ENCODE results near the gene NCKAP5L. TPM values are rescaled to one million over a fixed set of nuclear protein-coding genes. Genes with fewer than 3 reads are reported as not detected.

NCKAP5L gene, protein sequence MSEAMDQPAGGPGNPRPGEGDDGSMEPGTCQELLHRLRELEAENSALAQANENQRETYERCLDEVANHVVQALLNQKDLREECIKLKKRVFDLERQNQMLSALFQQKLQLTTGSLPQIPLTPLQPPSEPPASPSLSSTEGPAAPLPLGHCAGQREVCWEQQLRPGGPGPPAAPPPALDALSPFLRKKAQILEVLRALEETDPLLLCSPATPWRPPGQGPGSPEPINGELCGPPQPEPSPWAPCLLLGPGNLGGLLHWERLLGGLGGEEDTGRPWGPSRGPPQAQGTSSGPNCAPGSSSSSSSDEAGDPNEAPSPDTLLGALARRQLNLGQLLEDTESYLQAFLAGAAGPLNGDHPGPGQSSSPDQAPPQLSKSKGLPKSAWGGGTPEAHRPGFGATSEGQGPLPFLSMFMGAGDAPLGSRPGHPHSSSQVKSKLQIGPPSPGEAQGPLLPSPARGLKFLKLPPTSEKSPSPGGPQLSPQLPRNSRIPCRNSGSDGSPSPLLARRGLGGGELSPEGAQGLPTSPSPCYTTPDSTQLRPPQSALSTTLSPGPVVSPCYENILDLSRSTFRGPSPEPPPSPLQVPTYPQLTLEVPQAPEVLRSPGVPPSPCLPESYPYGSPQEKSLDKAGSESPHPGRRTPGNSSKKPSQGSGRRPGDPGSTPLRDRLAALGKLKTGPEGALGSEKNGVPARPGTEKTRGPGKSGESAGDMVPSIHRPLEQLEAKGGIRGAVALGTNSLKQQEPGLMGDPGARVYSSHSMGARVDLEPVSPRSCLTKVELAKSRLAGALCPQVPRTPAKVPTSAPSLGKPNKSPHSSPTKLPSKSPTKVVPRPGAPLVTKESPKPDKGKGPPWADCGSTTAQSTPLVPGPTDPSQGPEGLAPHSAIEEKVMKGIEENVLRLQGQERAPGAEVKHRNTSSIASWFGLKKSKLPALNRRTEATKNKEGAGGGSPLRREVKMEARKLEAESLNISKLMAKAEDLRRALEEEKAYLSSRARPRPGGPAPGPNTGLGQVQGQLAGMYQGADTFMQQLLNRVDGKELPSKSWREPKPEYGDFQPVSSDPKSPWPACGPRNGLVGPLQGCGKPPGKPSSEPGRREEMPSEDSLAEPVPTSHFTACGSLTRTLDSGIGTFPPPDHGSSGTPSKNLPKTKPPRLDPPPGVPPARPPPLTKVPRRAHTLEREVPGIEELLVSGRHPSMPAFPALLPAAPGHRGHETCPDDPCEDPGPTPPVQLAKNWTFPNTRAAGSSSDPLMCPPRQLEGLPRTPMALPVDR (N-terminal part only)
- 21.3 TPM for total RNA-seq

DNA sequence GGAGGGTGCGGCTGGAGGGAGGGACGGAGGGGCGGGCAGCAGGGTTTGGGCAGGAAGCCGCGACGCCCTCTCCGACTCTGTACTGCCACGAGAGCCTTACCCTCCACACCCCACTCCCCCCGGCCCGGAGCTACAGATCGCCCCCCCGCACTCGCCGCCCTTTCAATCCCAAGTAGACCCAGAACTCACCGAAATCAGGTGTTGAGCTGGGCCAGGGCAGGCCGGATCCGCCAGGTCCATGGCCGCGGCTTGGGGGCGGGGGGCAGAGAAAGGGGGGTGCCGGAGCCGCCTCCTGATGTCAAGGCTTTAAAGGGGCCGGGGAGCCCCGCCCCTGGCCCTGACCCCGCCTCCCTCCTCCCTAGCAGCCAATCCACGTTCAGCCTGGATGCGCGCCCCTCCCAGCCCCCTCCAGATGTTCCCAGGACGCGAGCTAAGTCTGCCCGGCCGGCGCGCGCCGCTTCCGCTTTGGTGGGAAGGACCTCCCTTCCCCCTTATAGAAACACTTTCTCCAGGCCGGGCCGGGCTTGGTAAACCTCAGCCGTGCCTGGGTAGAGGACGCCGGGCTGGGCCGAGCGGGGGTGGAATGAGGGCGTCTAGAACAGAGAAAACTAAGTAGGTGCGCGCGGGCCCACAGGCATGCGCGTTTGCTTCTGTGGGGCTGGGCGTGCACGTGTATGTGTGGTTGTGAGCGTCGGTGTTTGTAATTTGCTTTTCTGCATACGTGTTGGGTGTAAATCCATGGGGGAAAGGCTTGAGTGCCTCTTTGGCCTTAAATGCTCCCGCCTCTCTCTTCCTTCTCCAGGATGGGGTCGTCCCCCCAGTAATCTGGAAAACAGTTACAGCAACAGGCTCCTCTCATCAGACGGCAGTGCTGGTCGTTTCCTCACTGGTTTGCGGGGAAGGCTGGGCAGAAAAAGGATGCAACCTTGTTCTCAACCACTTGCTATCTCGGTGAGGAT is at the start of gene NCKAP5L:
TSS of gene NCKAP5L (minus strand) at position 281 of the 959 bp plus-strand sequence. CDS start 24,369 bp downstream, outside the sequence.

DNA sequence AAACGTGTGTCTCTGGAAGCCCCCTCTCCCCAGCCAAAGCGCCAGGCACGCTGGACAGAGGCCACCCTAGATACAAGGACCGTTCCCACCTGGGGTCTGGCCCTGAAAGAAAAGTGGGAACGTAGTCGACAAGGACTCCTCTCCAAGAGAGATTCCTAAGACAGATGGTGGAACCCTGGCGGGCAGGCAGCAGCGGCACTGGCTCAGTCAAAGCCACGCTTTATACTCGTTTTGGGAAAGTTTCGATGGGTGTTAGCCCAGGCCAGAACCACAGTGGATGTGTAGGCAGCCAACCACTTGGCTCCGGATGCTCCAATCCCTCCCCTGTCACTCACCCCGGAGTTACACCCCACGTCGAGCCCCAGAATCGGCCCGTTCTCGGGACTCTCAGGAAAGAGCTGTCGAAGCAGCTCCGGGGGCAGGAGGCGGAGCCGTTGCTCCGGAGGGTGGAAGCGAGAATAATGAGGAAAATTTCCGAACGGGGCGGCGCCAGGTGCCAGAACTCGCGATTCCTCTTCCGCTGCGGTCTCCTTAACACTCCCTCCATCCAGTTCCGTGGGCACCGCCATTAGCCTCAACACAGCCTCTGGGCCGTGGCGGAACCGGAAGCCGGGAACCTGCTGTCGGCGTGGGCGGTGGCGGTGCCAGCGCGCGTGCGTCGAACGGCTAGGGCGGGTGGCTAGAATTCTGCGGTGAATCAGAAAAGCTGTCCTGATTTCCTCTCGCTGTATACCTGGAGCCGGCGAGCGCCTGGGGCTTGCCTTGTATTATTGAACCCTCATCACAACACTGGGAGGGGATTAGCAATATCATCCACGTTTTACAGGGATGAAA is 14.5 kb upstream of the NCKAP5L start, which contains the start of gene BCDIN3D:
TSS of gene BCDIN3D (minus strand) at position 588 of the 834 bp plus-strand sequence. CDS start at position 569, 19 bp downstream.

Small RNA genes within 50 kb of the gene (small RNA-seq; reads per million reads assigned to genes)
- not detected for gene LSM6P2 (ENCODE audit: low replicate concordance)

Other genes with a start within 250 kb of the NCKAP5L start
- gene FAM186B, start 222.8 kb downstream of the NCKAP5L start, total RNA-seq = 0.47 TPM
- gene PRPF40B, start 204.9 kb downstream of the NCKAP5L start, total RNA-seq = 22.2 TPM
- gene FMNL3, start 121.0 kb downstream of the NCKAP5L start, total RNA-seq = 53.1 TPM
- 437 TPM for gene TMBIM6, start 86.9 kb downstream of the NCKAP5L start, total RNA-seq
- 5.1 TPM for gene BCDIN3D, start 14.7 kb upstream of the NCKAP5L start, total RNA-seq
- gene FAIM2, start 75.5 kb upstream of the NCKAP5L start, total RNA-seq = 2.7 TPM
- gene AQP2, start 122.3 kb upstream of the NCKAP5L start, total RNA-seq = 339 TPM
- 3.3 TPM for gene AQP5, start 133.5 kb upstream of the NCKAP5L start, total RNA-seq
- gene AQP6, start 144.5 kb upstream of the NCKAP5L start, total RNA-seq = 18.5 TPM
- gene RACGAP1, start 197.1 kb upstream of the NCKAP5L start, total RNA-seq = 29.2 TPM
- gene ASIC1, start 229.2 kb upstream of the NCKAP5L start, total RNA-seq = 3.9 TPM

All from metanephros (tissue), 2 donors.